Measurements from ENCODE around the gene PIN1. TPM values are rescaled to one million over a fixed set of nuclear protein-coding genes. Genes with fewer than 3 reads are reported as not detected.

The PIN1 gene
- total and polyA plus RNA-seq, 2 of the 13 experiments (the other 11 are each of a cell fraction or from before 2014, with no cell fraction given) = 31.9 to 72.0 TPM

DNA sequence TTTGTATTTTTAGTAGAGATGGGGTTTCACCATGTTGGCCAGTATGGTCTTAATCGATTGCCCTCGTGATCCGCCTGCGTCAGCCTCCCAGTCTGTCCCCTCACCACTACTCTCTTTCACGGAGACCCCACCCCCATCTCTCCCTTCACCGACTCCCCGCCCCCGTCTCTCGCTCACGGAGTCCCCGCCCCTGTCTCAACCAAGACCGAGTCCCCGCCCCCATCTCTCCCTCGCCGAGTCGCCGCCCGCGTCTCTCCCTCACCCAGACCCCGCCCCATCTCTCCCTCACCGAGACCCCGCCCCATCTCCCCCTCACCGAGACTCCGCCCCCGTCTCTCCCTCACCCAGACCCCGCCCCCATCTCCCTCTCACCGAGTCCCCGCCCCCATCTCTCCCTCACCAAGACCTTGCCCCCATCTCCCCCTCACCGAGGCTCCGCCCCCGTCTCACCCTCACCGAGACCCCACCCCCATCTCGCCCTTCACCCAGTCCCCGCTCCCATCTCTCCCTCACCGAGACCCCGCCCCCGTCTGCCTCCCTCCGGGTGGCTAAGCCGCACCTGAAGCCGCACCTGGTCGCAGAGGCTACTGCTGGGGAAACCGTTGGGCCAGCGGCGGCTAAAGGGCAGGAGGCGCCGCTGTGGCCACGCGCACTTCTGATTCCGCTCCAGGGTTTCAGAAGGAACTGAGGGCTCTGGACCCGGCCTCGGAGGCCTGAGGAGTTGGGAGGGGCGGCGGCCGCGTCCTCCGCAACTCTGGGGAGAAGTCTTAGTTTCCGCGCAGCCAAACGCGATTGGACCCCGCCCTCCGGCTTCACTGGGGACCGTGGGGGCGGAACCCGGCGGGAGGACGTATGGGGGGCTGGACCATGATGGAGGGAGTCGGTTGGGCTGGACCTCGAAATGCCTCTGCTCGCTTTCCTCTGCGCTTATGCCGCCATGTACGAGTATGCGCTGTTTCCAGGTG is 49.5 kb upstream of the PIN1 start (continued):
- TF ChIP-seq RERE (CRISPR knock-in tag; IDR thresholded peaks at IDR 0.05; ENCODE audit: low read depth) (no peak), ETV5 (CRISPR knock-in tag; IDR thresholded peaks at IDR 0.05; ENCODE audit: borderline replicate concordance) (no peak), ZFP41 (CRISPR knock-in tag; IDR thresholded peaks at IDR 0.05; ENCODE audit: borderline replicate concordance) (no peak), TBL1XR1 (IDR thresholded peaks at IDR 0.05; ENCODE audit: borderline replicate concordance, low read length, partially characterized antibody) (no peak), ZNF503 (CRISPR knock-in tag; IDR thresholded peaks at IDR 0.05) (no peak), ZNF839 (CRISPR knock-in tag; IDR thresholded peaks at IDR 0.05; ENCODE audit: borderline replicate concordance) (no peak), ZNF878 (CRISPR knock-in tag; IDR thresholded peaks at IDR 0.05) (no peak), ZSCAN12 (CRISPR knock-in tag; IDR thresholded peaks at IDR 0.05) (no peak), ZNF180 (CRISPR knock-in tag; IDR thresholded peaks at IDR 0.05; ENCODE audit: borderline replicate concordance, low read depth) (no peak)
- TF ChIP-seq, protein P1, sequence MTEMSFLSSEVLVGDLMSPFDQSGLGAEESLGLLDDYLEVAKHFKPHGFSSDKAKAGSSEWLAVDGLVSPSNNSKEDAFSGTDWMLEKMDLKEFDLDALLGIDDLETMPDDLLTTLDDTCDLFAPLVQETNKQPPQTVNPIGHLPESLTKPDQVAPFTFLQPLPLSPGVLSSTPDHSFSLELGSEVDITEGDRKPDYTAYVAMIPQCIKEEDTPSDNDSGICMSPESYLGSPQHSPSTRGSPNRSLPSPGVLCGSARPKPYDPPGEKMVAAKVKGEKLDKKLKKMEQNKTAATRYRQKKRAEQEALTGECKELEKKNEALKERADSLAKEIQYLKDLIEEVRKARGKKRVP (CRISPR knock-in tag; IDR thresholded peaks at IDR 0.05) = no peak
- TF ChIP-seq, protein P2, sequence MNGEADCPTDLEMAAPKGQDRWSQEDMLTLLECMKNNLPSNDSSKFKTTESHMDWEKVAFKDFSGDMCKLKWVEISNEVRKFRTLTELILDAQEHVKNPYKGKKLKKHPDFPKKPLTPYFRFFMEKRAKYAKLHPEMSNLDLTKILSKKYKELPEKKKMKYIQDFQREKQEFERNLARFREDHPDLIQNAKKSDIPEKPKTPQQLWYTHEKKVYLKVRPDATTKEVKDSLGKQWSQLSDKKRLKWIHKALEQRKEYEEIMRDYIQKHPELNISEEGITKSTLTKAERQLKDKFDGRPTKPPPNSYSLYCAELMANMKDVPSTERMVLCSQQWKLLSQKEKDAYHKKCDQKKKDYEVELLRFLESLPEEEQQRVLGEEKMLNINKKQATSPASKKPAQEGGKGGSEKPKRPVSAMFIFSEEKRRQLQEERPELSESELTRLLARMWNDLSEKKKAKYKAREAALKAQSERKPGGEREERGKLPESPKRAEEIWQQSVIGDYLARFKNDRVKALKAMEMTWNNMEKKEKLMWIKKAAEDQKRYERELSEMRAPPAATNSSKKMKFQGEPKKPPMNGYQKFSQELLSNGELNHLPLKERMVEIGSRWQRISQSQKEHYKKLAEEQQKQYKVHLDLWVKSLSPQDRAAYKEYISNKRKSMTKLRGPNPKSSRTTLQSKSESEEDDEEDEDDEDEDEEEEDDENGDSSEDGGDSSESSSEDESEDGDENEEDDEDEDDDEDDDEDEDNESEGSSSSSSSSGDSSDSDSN (CRISPR knock-in tag; IDR thresholded peaks at IDR 0.05) = no peak; the same call in 1 of the 2 replicates
- TF ChIP-seq, protein P3, sequence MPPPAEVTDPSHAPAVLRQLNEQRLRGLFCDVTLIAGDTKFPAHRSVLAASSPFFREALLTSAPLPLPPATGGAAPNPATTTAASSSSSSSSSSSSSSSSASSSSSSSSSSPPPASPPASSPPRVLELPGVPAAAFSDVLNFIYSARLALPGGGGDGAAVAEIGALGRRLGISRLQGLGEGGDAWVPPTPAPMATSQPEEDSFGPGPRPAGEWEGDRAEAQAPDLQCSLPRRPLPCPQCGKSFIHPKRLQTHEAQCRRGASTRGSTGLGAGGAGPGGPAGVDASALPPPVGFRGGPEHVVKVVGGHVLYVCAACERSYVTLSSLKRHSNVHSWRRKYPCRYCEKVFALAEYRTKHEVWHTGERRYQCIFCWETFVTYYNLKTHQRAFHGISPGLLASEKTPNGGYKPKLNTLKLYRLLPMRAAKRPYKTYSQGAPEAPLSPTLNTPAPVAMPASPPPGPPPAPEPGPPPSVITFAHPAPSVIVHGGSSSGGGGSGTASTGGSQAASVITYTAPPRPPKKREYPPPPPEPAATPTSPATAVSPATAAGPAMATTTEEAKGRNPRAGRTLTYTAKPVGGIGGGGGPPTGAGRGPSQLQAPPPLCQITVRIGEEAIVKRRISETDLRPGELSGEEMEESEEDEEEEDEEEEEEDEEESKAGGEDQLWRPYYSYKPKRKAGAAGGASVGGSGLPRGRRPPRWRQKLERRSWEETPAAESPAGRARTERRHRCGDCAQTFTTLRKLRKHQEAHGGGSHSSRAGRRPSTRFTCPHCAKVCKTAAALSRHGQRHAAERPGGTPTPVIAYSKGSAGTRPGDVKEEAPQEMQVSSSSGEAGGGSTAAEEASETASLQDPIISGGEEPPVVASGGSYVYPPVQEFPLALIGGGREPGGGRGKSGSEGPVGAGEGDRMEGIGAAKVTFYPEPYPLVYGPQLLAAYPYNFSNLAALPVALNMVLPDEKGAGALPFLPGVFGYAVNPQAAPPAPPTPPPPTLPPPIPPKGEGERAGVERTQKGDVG (CRISPR knock-in tag; IDR thresholded peaks at IDR 0.05; ENCODE audit: borderline replicate concordance) = no peak
